ENCODE data around the gene NEIL1.

The NEIL1 gene

DNA sequence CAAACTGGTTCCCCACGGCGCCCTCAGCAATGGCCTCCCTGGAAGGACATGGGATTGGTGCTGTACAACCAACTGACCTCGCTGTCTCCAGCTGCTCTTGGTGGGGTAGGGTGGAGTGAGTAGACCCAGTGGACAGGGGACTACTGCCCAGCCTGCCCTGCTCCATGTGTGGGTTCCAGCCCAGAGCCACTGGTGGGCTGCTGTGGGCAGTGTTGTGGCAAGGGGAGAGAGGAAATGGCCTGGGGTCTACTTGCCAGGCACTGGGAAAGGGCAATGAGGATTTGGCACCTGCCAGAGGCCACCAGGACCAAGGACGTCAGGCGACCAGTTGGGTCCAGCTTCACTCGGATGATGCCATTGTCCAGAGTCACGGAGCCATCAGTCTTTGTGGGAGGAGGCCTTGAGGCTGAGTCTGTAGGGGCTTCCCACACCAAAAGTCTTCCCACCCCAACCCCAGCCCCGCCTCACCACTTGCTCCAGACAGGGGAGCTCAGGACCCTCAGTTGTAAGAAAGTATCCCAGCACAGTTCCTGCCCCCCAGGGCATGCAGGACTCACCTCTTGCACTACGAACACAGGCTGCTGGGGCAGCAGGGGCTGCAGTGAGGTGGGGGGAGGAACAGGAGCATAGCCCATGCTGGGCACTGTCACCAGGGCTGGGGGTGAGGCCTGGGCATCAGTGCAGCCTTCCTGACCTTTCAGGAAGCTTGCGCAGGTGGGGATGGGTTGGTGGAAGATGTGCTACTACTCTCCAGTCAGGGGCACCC is 12.1 kb downstream of the NEIL1 start:
- Histone ChIP-seq H3K23ac (ENCODE audit: low read length in 2 of 2) (no peak overlapping the region), H2BK120ac (ENCODE audit: low read depth, low read length) (no peak overlapping the region), H2BK12ac (ENCODE audit: low read length in 2 of 2) (no peak overlapping the region), H3K14ac (ENCODE audit: low read length in 2 of 2) (no peak overlapping the region), H4K91ac (ENCODE audit: low read length) (no peak overlapping the region), H2AFZ (ENCODE audit: low read depth, low read length) (no peak overlapping the region), H3K4me1 (ENCODE audit: control insufficient read depth, insufficient read depth, low read depth, low read length) (no peaks in the 10 kb centered on the region), H3K79me1 (replicated peaks; ENCODE audit: low read length, poor library complexity, severe bottlenecking) (peaks cover 12% of the 10 kb centered on the region), H3K27me3 (ENCODE audit: control insufficient read depth in 1 of 2, insufficient read depth in 1 of 2, low read length in 2 of 2) (no peaks in the 10 kb centered on the region), H3K4ac (ENCODE audit: low read depth in 1 of 2, low read length in 2 of 2) (no peak overlapping the region), H4K8ac (ENCODE audit: low read length) (no peak overlapping the region), H3K27ac (ENCODE audit: low read length, poor library complexity, severe bottlenecking) (no peak overlapping the region), H2BK5ac (ENCODE audit: low read depth, low read length, poor library complexity, severe bottlenecking) (no peak overlapping the region), H3K4me2 (ENCODE audit: low read length, poor library complexity, severe bottlenecking) (no peak overlapping the region), H3K9ac (ENCODE audit: low read length) (no peak overlapping the region), H2AK5ac (ENCODE audit: low read length, severe bottlenecking) (no peak overlapping the region), H2BK15ac (ENCODE audit: low read depth, poor library complexity, severe bottlenecking) (no peak overlapping the region), H3K36me3 (ENCODE audit: control insufficient read depth in 1 of 2, insufficient read depth in 2 of 2, low read depth in 1 of 2, low read length in 2 of 2) (peaks cover 77 to 87% of the 10 kb centered on the region in 2 experiments), H3K18ac (ENCODE audit: low read depth in 1 of 2, low read length in 2 of 2) (no peak overlapping the region), H3K9me3 (ENCODE audit: control insufficient read depth, low read length) (no peaks in the 10 kb centered on the region), H3K4me3 (ENCODE audit: insufficient read depth in 1 of 2, low read depth in 1 of 2, low read length in 2 of 2) (no peak overlapping the region)
- WGBS = over 99% methylated on average over 7 of the region's 10 CpGs
- no peak for DNase-seq

DNA sequence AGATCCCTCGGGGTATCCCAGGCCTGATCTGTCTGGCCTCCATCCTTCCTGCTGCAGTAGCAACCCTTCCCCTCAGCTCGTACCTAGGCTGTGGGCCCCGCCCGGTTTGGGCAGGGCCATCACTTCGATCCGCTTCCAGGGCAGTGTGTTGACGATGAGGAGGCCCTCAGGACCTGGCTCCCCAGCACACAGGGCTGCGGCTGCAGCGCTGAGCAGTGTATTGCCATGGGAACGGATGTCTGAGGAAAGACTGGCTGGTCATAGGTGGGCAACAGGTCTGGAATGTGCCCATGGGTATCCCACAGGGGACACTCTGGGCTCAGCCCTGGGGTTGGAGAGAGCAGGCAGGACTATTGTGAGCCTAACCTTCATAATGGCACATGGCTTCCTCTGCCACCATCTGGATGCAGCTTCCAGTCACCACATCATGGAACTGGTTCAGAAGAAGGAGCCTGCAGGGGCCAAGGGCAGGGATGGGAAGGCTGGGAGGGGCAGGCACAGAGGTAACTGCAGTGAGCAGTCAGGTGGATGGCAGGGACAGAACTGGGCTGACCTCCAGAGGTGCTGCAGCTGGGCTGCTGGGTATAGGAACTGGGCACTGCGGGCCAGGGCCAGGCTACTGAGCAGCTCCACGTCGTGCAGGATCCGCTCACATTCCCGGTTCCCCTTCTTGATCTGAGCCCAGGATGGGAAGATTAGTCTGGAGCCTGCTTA is 12.9 kb downstream of the NEIL1 start:
- Histone ChIP-seq H3K18ac (ENCODE audit: low read depth in 1 of 2, low read length in 2 of 2) (no peak overlapping the region), H3K79me1 (replicated peaks; ENCODE audit: low read length, poor library complexity, severe bottlenecking) (peaks cover 18% of the 10 kb centered on the region), H3K36me3 (ENCODE audit: control insufficient read depth in 1 of 2, insufficient read depth in 2 of 2, low read depth in 1 of 2, low read length in 2 of 2) (peaks cover 82 to 87% of the 10 kb centered on the region in 2 experiments), H2BK120ac (ENCODE audit: low read depth, low read length) (no peak overlapping the region), H3K4ac (ENCODE audit: low read depth in 1 of 2, low read length in 2 of 2) (no peak overlapping the region), H3K9me3 (ENCODE audit: control insufficient read depth, low read length) (no peaks in the 10 kb centered on the region), H2AFZ (ENCODE audit: low read depth, low read length) (no peak overlapping the region), H3K9ac (ENCODE audit: low read length) (no peak overlapping the region), H2BK15ac (ENCODE audit: low read depth, poor library complexity, severe bottlenecking) (no peak overlapping the region), H2BK5ac (ENCODE audit: low read depth, low read length, poor library complexity, severe bottlenecking) (no peak overlapping the region), H4K8ac (ENCODE audit: low read length) (no peak overlapping the region), H3K23ac (ENCODE audit: low read length in 2 of 2) (no peak overlapping the region), H3K4me3 (ENCODE audit: insufficient read depth in 1 of 2, low read depth in 1 of 2, low read length in 2 of 2) (no peak overlapping the region), H3K14ac (ENCODE audit: low read length in 2 of 2) (no peak overlapping the region), H2BK12ac (ENCODE audit: low read length in 2 of 2) (no peak overlapping the region), H3K27me3 (ENCODE audit: control insufficient read depth in 1 of 2, insufficient read depth in 1 of 2, low read length in 2 of 2) (no peaks in the 10 kb centered on the region), H4K91ac (ENCODE audit: low read length) (no peak overlapping the region), H3K4me2 (ENCODE audit: low read length, poor library complexity, severe bottlenecking) (no peak overlapping the region), H3K27ac (ENCODE audit: low read length, poor library complexity, severe bottlenecking) (no peak overlapping the region), H3K4me1 (ENCODE audit: control insufficient read depth, insufficient read depth, low read depth, low read length) (no peaks in the 10 kb centered on the region), H2AK5ac (ENCODE audit: low read length, severe bottlenecking) (no peak overlapping the region)
- WGBS = 96% methylated on average over 15 of the region's 15 CpGs
- no peak for DNase-seq

DNA sequence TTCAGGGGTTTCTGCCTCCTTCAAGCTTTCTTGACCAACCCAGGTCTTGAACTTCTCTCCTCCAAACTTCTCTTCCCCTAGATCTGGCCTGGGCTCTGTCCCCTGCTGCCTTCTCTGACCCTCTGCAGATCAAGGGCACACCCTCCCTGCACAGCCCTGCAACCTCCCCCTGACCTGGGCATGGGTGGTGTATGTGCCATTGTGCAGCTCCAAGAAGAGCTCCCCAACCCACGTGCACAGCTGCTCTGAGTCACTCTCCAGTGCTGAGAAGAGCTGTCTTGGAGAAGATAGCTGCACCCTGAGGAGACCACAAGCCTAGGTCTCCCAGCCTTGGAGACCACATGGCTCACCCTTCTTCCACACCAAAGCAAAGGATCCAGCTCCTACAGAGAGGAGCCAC is 13.6 kb downstream of the NEIL1 start:
- H3K4me3 ChIP-seq (ENCODE audit: insufficient read depth in 1 of 2, low read depth in 1 of 2, low read length in 2 of 2) = no peak overlapping the region

DNA sequence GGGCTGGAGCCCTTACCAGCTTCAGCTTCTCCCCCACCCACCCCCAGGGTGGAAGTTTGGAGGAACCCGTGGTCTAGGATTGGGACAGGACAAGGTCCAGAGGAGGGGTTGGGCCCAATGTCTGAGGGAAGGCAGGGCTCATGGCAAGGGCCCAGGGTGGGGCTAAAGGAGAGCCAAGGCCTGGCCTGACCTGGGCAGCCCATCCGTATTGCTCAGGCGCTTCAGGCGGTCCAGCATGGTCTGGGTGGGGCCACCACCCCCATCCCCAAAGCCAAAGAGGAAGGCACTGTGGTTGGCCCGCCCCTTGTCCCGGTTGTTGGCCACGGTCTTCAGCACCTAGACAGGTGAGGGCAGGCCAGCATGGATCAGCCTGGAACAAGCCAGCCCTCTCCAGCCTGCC is 14.0 kb downstream of the NEIL1 start:
- H3K36me3 ChIP-seq (ENCODE audit: control insufficient read depth in 1 of 2, insufficient read depth in 2 of 2, low read depth in 1 of 2, low read length in 2 of 2) = peaks cover 84 to 85% of the 10 kb centered on the region in 2 experiments
- DNase-seq = no peak
- no peak overlapping the region for H3K27ac ChIP-seq (ENCODE audit: low read length, poor library complexity, severe bottlenecking)
- no peaks in the 10 kb centered on the region for H3K9me3 ChIP-seq (ENCODE audit: control insufficient read depth, low read length)
- H3K4me1 ChIP-seq (ENCODE audit: control insufficient read depth, insufficient read depth, low read depth, low read length) = no peaks in the 10 kb centered on the region
- H2AFZ ChIP-seq (ENCODE audit: low read depth, low read length) = no peak overlapping the region
- H3K4me3 ChIP-seq (ENCODE audit: insufficient read depth in 1 of 2, low read depth in 1 of 2, low read length in 2 of 2) = no peak overlapping the region
- no peak overlapping the region for H2AK5ac ChIP-seq (ENCODE audit: low read length, severe bottlenecking)
- H4K91ac ChIP-seq (ENCODE audit: low read length) = no peak overlapping the region
- no peak overlapping the region for H2BK15ac ChIP-seq (ENCODE audit: low read depth, poor library complexity, severe bottlenecking)
- no peak overlapping the region for H3K14ac ChIP-seq (ENCODE audit: low read length in 2 of 2)
- no peak overlapping the region for H3K18ac ChIP-seq (ENCODE audit: low read depth in 1 of 2, low read length in 2 of 2)
- H3K79me1 ChIP-seq (replicated peaks; ENCODE audit: low read length, poor library complexity, severe bottlenecking) = peaks cover 22% of the 10 kb centered on the region
- H2BK5ac ChIP-seq (ENCODE audit: low read depth, low read length, poor library complexity, severe bottlenecking) = no peak overlapping the region
- H3K9ac ChIP-seq (ENCODE audit: low read length) = no peak overlapping the region
- H3K23ac ChIP-seq (ENCODE audit: low read length in 2 of 2) = no peak overlapping the region
- no peaks in the 10 kb centered on the region for H3K27me3 ChIP-seq (ENCODE audit: control insufficient read depth in 1 of 2, insufficient read depth in 1 of 2, low read length in 2 of 2)
- no peak overlapping the region for H2BK12ac ChIP-seq (ENCODE audit: low read length in 2 of 2)
- no peak overlapping the region for H3K4ac ChIP-seq (ENCODE audit: low read depth in 1 of 2, low read length in 2 of 2)
- H4K8ac ChIP-seq (ENCODE audit: low read length) = no peak overlapping the region
- no peak overlapping the region for H3K4me2 ChIP-seq (ENCODE audit: low read length, poor library complexity, severe bottlenecking)
- no peak overlapping the region for H2BK120ac ChIP-seq (ENCODE audit: low read depth, low read length)
- WGBS = 99% methylated on average over 6 of the region's 7 CpGs

More for the DNA sequence above, 13.6 kb downstream of the NEIL1 start:
- Histone ChIP-seq H3K9me3 (ENCODE audit: control insufficient read depth, low read length) (no peaks in the 10 kb centered on the region), H4K8ac (ENCODE audit: low read length) (no peak overlapping the region), H3K4ac (ENCODE audit: low read depth in 1 of 2, low read length in 2 of 2) (no peak overlapping the region), H2AFZ (ENCODE audit: low read depth, low read length) (no peak overlapping the region), H3K36me3 (ENCODE audit: control insufficient read depth in 1 of 2, insufficient read depth in 2 of 2, low read depth in 1 of 2, low read length in 2 of 2) (peaks cover 83 to 85% of the 10 kb centered on the region in 2 experiments), H2BK5ac (ENCODE audit: low read depth, low read length, poor library complexity, severe bottlenecking) (no peak overlapping the region), H3K9ac (ENCODE audit: low read length) (no peak overlapping the region), H2BK15ac (ENCODE audit: low read depth, poor library complexity, severe bottlenecking) (no peak overlapping the region), H3K27me3 (ENCODE audit: control insufficient read depth in 1 of 2, insufficient read depth in 1 of 2, low read length in 2 of 2) (no peaks in the 10 kb centered on the region), H3K4me1 (ENCODE audit: control insufficient read depth, insufficient read depth, low read depth, low read length) (no peaks in the 10 kb centered on the region), H3K27ac (ENCODE audit: low read length, poor library complexity, severe bottlenecking) (no peak overlapping the region), H4K91ac (ENCODE audit: low read length) (no peak overlapping the region), H2AK5ac (ENCODE audit: low read length, severe bottlenecking) (no peak overlapping the region), H3K4me2 (ENCODE audit: low read length, poor library complexity, severe bottlenecking) (no peak overlapping the region), H3K14ac (ENCODE audit: low read length in 2 of 2) (no peak overlapping the region), H3K79me1 (replicated peaks; ENCODE audit: low read length, poor library complexity, severe bottlenecking) (peaks cover 19% of the 10 kb centered on the region), H2BK12ac (ENCODE audit: low read length in 2 of 2) (no peak overlapping the region), H3K23ac (ENCODE audit: low read length in 2 of 2) (no peak overlapping the region), H3K18ac (ENCODE audit: low read depth in 1 of 2, low read length in 2 of 2) (no peak overlapping the region), H2BK120ac (ENCODE audit: low read depth, low read length) (no peak overlapping the region)
- WGBS = 92% methylated on average over 1 of the region's 1 CpG
- no peak for DNase-seq
